ENCODE results near the gene ZNF773.

DNA sequence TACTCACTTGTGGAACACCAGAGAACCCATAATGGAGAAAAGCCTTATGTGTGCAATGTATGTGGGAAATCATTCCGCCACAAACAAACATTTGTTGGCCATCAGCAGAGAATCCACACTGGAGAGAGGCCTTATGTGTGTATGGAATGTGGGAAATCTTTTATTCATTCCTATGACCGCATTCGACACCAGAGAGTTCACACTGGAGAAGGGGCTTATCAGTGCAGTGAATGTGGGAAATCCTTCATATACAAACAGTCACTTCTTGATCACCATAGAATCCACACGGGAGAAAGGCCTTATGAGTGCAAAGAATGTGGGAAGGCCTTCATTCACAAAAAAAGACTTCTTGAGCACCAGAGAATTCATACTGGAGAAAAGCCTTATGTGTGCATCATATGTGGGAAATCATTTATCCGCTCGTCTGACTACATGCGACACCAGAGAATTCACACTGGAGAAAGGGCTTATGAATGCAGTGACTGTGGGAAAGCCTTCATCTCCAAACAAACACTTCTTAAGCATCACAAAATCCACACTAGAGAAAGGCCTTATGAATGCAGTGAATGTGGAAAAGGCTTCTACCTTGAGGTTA, 38.3 kb downstream of the ZNF773 start:
- TF ChIP-seq, protein P1, sequence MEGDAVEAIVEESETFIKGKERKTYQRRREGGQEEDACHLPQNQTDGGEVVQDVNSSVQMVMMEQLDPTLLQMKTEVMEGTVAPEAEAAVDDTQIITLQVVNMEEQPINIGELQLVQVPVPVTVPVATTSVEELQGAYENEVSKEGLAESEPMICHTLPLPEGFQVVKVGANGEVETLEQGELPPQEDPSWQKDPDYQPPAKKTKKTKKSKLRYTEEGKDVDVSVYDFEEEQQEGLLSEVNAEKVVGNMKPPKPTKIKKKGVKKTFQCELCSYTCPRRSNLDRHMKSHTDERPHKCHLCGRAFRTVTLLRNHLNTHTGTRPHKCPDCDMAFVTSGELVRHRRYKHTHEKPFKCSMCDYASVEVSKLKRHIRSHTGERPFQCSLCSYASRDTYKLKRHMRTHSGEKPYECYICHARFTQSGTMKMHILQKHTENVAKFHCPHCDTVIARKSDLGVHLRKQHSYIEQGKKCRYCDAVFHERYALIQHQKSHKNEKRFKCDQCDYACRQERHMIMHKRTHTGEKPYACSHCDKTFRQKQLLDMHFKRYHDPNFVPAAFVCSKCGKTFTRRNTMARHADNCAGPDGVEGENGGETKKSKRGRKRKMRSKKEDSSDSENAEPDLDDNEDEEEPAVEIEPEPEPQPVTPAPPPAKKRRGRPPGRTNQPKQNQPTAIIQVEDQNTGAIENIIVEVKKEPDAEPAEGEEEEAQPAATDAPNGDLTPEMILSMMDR (IDR thresholded peaks at IDR 0.05 in 4 of 5, conservative IDR thresholded peaks at IDR 0.05 in 1 of 5) = no peak
- TF ChIP-seq POLR2A (IDR thresholded peaks at IDR 0.05) = no peak

All from gastrocnemius medialis (tissue), 4 donors.